NCI-H146 treated with DMSO at 0.1 percent for 48 hours (cell line): ENCODE measurements around the gene FGF5.
A peak's percentile ranks its signal among the peaks of the same experiment; 100 is the strongest.

Experiments used
- DNase-seq: peaks from one replicate; lab custom pipeline; 2025; ENCODE audit not compliant: unreplicated experiment; lab: John Stamatoyannopoulos, UW

The FGF5 gene

DNA sequence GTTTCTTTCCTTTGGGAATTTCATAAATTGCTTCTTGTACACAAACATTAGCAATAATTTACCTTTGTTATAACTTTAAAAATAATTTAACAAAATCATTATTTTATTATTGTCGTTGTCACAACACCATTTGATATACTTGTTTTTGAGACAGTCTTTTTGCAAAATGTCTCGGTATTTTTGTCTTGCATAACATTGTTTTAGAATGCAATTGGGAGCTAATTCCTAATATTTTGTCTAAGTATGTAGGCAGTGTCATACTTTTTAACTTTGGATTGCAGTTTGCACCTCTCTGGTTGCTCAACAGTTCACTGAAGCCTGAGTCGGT lies 68.7 kb downstream of the FGF5 start:
- DNase-seq: no peak

DNA sequence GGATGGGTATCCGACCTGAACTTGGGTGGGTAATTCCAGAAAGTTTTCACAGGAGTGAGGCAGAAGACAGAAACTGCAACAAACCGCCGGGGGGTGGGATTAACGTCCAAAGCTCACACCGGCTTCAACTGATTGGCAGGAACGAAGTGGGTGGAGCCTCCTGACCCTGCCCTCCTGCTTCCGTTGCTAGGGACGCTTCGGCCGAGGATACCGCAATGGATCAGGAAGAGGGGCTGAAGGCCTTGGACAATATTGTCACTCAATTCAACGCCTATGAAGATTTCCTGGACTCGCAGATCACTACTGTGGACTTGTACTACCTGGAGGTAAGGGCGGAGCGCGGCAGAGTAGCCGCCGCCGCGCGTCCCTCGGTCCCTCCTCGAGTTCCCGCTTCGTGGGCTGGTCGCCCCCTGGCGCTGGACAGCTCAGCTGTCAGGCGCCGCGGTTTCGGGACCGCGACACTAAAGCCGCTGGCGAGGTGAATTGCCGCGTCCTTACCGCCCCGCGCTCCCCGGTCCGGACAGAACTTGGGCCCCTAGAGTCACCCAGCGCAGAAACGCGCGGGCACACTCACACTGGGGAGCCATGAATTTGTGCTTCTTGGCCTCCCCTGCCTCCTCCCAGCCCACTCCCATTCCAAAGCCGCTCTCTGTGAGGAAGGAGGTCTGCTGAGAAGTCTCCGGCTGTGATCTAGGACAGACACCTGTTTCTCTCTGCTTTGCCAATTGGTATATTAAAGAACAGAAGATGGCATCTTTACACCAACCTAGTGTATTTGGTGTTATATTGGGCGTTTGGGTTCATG lies 69.3 kb downstream of the FGF5 start, which contains the start of gene CFAP299:
Gene CFAP299, plus strand, starts transcription at position 177 of the 805 bp plus-strand sequence.
- DNase-seq: peak; percentile 85

- DNase-seq: peak; percentile 57
Observed at GRCh38 chr4:80336582-80336981, 70.1 kb downstream of the FGF5 start.

DNA sequence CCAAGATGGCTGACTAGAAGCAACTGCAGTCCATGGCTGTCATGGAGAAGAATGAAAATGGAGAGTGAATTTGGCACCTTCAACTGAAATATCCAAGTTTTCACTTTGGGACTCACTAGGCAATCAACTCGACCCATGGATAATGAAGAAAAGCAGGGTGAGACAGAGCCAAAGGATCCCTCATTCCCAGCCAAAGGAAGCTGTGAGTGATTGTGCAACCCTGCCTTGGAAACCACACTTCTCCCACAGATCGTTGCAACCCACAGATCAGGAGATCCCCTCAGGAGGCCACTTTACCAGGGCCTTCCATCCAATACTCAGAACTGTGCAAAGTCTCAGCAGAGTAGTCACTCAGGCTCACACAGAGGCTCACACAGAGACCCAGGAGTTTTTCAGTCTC lies 73.6 kb downstream of the FGF5 start:
- no peak for DNase-seq
